Immature natural killer cell (primary cell): ENCODE measurements around the gene ATOSA. TPM values are rescaled to one million over a fixed set of nuclear protein-coding genes. Genes with fewer than 3 reads are reported as not detected.

Experiments
- DNase-seq, 3 donors: peaks; one replicate each; pipeline ENCODE4 v3.0.0; 2022; ENCODE audit warnings: mixed read lengths in 1 of 3
- H3K27ac Mint-ChIP-seq, 6 donors: one replicate each; pipeline ENCODE4 v1.8.0; 2020; ENCODE audit warnings: mixed read lengths in 6 of 6, mild to moderate bottlenecking in 5 of 6, inconsistent platforms in 4 of 6, moderate library complexity in 3 of 6
- H3K27me3 Mint-ChIP-seq, 3 donors: one replicate each; pipeline ENCODE4 v1.8.0; 2020 to 2021; ENCODE audit warnings: low read depth in 3 of 3, mild to moderate bottlenecking in 3 of 3, mixed read lengths in 3 of 3, moderate library complexity in 3 of 3, inconsistent platforms in 1 of 3
- H3K36me3 Mint-ChIP-seq, 3 donors: one replicate each; pipeline ENCODE4 v1.8.0; 2020; ENCODE audit warnings: mixed read lengths in 3 of 3, inconsistent platforms in 2 of 3, mild to moderate bottlenecking in 2 of 3
- H3K4me1 Mint-ChIP-seq, 2 donors: one replicate each; pipeline ENCODE4 v1.8.0; 2020; ENCODE audit warnings: inconsistent platforms in 2 of 2, mild to moderate bottlenecking in 2 of 2, mixed read lengths in 2 of 2, moderate library complexity in 1 of 2
- H3K4me3 Mint-ChIP-seq, 5 donors: one replicate each; pipeline ENCODE4 v1.8.0; 2020; ENCODE audit warnings: mild to moderate bottlenecking in 5 of 5, mixed read lengths in 5 of 5, inconsistent platforms in 3 of 5, moderate library complexity in 3 of 5
- H3K9me3 Mint-ChIP-seq, 6 donors: one replicate each; pipeline ENCODE4 v1.8.0; 2020; ENCODE audit warnings: mild to moderate bottlenecking in 6 of 6, mixed read lengths in 6 of 6, inconsistent platforms in 4 of 6, moderate library complexity in 3 of 6
- polyA plus RNA-seq, 3 donors: library from polyadenylated mRNA; unstranded; fragments of 300-500 nt; fragmentation: Illumina TruSeq; gene quantifications; one replicate each; pipeline ENCODE4 v1.2.3, GENCODE V29; 2021

ATOSA gene
- polyA plus RNA-seq: 10 to 100 TPM in 1 of 3 donors, 1 to 10 TPM in 2; 7.6 to 15.7 (median 9.3) TPM

GRCh38 chr15:52679232-52680040 is at the start of gene ATOSA:
Gene ATOSA, minus strand, starts transcription at chr15:52679388. Its CDS starts 1,367 bp downstream, at chr15:52678021.
- H3K27ac Mint-ChIP-seq: peak within 1 kb of the TSS; percentile 97 to 100 (median 99)
- peak within 1 kb of the TSS; percentile 92 to 100 (median 99) for H3K4me3 Mint-ChIP-seq
- peaks cover 10 to 18% (median 13%) of the 10 kb centered on the region in 3 donors for H3K27me3 Mint-ChIP-seq
- DNase-seq: peak; percentile 92 to 93 (median 93)
- H3K36me3 Mint-ChIP-seq: peaks cover 3 to 13% (median 7%) of the 10 kb centered on the region in 3 donors
- H3K4me1 Mint-ChIP-seq: peaks cover 52 to 65% of the 10 kb centered on the region in 2 donors
- no peaks in the 10 kb centered on the region for H3K9me3 Mint-ChIP-seq

GRCh38 chr15:52728899-52729298 is 49.7 kb upstream of the ATOSA start:
- no peak overlapping the region for H3K4me3 Mint-ChIP-seq
- H3K4me1 Mint-ChIP-seq: peaks cover 6 to 8% of the 10 kb centered on the region in 2 donors
- no peak overlapping the region for H3K27ac Mint-ChIP-seq
- no peaks in the 10 kb centered on the region for H3K36me3 Mint-ChIP-seq
- H3K27me3 Mint-ChIP-seq: peaks cover 0 to 2% (median 2%) of the 10 kb centered on the region in 3 donors
- H3K9me3 Mint-ChIP-seq: no peaks in the 10 kb centered on the region
- DNase-seq: no peak

GRCh38 chr15:52727815-52728214 is 48.6 kb upstream of the ATOSA start:
- Mint-ChIP-seq H3K27me3 (peaks cover 0 to 5% (median 2%) of the 10 kb centered on the region in 3 donors), H3K4me3 (no peak overlapping the region), H3K4me1 (peaks cover 6 to 8% of the 10 kb centered on the region in 2 donors), H3K27ac (no peak overlapping the region), H3K36me3 (no peaks in the 10 kb centered on the region), H3K9me3 (no peaks in the 10 kb centered on the region)
- DNase-seq: no peak

DNA sequence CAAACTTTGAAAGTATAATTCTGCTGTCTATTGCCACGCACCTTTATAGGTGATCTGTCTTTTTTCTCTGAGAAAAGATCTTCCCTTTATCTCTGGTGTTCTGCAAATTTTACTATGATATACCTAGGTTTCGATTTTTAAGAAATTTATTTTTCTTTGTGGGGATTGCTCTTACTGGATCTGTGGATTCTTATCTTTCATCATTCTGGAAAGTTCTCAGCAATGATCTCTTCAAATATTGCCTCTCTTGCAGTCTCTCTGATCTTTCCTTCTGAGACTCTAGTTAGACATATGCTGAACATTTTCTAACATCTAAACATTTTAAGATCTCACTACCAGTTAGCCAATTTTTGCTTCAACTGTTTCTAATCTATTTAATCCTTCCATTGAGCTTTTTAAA is 47.0 kb upstream of the ATOSA start:
- Mint-ChIP-seq H3K27ac (no peak overlapping the region), H3K4me1 (peaks cover 6 to 8% of the 10 kb centered on the region in 2 donors), H3K4me3 (no peak overlapping the region), H3K27me3 (peaks cover 0 to 5% (median 2%) of the 10 kb centered on the region in 3 donors), H3K36me3 (no peaks in the 10 kb centered on the region), H3K9me3 (no peaks in the 10 kb centered on the region)
- no peak for DNase-seq

GRCh38 chr15:52718551-52718950 is 39.4 kb upstream of the ATOSA start:
- no peak for DNase-seq
- H3K27ac Mint-ChIP-seq: peak overlapping the region in 1 of 6 donors; percentile 17
- H3K27me3 Mint-ChIP-seq: peaks cover 0 to 7% (median 5%) of the 10 kb centered on the region in 3 donors
- H3K9me3 Mint-ChIP-seq: no peaks in the 10 kb centered on the region
- no peak overlapping the region for H3K4me3 Mint-ChIP-seq
- H3K4me1 Mint-ChIP-seq: no peaks in the 10 kb centered on the region
- H3K36me3 Mint-ChIP-seq: no peaks in the 10 kb centered on the region

DNA sequence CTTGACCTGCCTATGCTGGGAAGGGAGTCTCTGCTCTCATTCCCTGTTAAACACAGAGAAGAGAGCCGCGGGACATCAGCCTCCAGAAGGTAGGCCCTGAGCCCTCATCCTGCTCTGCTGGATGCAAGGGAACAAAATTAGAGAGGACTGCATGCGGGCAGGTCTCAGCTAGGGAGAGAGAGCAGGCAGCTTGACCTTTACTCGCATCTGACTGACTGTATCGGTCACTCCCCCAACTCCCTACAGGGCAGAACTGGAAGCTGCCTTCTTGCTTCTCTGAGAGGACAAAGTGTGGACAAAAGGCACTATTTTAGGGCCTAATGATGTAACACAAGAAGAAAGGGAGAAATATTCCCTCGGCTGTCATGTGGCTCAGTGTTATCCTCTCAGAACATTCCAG is 38.7 kb upstream of the ATOSA start:
- Mint-ChIP-seq H3K4me3 (no peak overlapping the region), H3K9me3 (no peaks in the 10 kb centered on the region), H3K27ac (no peak overlapping the region), H3K4me1 (no peaks in the 10 kb centered on the region), H3K36me3 (no peaks in the 10 kb centered on the region), H3K27me3 (peaks cover 0 to 7% (median 3%) of the 10 kb centered on the region in 3 donors)
- no peak for DNase-seq

DNA sequence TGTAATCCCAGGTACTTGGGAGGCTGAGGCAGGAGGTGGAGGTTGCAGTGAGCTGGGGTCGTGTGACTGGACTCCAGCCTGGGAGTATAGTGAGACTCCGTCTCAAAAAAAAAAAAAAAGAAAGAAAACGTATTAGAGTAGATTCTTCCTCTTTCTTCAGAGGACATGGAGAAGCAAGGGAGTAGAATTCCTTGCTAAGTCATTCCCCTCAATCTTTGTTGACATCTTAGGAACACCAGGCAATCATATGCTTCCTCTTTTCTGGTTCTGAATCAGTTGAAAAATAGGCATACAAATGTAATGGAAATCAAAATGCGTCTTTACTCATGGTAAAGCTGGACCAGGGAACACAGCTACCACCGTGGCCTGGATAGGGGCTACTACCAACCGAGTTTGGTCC is 38.3 kb upstream of the ATOSA start:
- Mint-ChIP-seq H3K27me3 (peaks cover 0 to 7% (median 2%) of the 10 kb centered on the region in 3 donors), H3K4me3 (no peak overlapping the region), H3K4me1 (no peaks in the 10 kb centered on the region), H3K27ac (no peak overlapping the region), H3K36me3 (no peaks in the 10 kb centered on the region), H3K9me3 (no peaks in the 10 kb centered on the region)
- no peak for DNase-seq

DNA sequence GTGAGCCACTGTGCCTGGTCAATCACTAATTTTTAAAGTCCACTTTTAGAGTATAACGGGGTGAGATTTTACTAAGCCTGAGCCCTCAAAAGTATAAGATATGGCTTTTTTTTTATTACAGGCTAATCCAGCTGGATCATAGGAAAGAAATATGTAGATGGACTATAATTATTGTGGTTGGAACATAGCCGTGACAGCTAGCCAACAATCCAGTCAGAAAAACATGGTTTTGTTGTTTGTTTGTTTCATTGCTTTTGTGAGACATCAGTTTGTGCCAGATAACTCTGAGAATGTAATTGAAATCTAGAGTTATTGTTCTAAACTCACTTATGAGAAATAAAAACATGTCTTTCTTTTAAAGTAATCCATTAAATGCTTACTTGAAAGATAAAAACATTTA is 37.3 kb upstream of the ATOSA start:
- Mint-ChIP-seq H3K27me3 (peaks cover 0 to 7% (median 2%) of the 10 kb centered on the region in 3 donors), H3K4me3 (no peak overlapping the region), H3K4me1 (no peaks in the 10 kb centered on the region), H3K9me3 (no peaks in the 10 kb centered on the region), H3K36me3 (no peaks in the 10 kb centered on the region), H3K27ac (no peak overlapping the region)
- no peak for DNase-seq

- no peaks in the 10 kb centered on the region for H3K4me1 Mint-ChIP-seq
- H3K4me3 Mint-ChIP-seq: no peak overlapping the region
- no peaks in the 10 kb centered on the region for H3K9me3 Mint-ChIP-seq
- no peak for DNase-seq
- no peaks in the 10 kb centered on the region for H3K36me3 Mint-ChIP-seq
- no peak overlapping the region for H3K27ac Mint-ChIP-seq
- H3K27me3 Mint-ChIP-seq: peaks cover 0 to 5% (median 2%) of the 10 kb centered on the region in 3 donors
Observed at GRCh38 chr15:52715411-52715810, 36.2 kb upstream of the ATOSA start.

- H3K4me1 Mint-ChIP-seq: no peaks in the 10 kb centered on the region
- no peak overlapping the region for H3K27ac Mint-ChIP-seq
- no peaks in the 10 kb centered on the region for H3K9me3 Mint-ChIP-seq
- H3K36me3 Mint-ChIP-seq: no peaks in the 10 kb centered on the region
- DNase-seq: no peak
- H3K4me3 Mint-ChIP-seq: no peak overlapping the region
- peaks cover 0 to 5% (median 2%) of the 10 kb centered on the region in 3 donors for H3K27me3 Mint-ChIP-seq
Observed at GRCh38 chr15:52714968-52715367, 35.8 kb upstream of the ATOSA start.

GRCh38 chr15:52710708-52711389 is 31.7 kb upstream of the ATOSA start:
- H3K27me3 Mint-ChIP-seq: peaks cover 0 to 5% (median 2%) of the 10 kb centered on the region in 3 donors
- H3K27ac Mint-ChIP-seq: no peak overlapping the region
- H3K36me3 Mint-ChIP-seq: no peaks in the 10 kb centered on the region
- H3K9me3 Mint-ChIP-seq: no peaks in the 10 kb centered on the region
- no peak for DNase-seq
- H3K4me1 Mint-ChIP-seq: no peaks in the 10 kb centered on the region
- no peak overlapping the region for H3K4me3 Mint-ChIP-seq

GRCh38 chr15:52710050-52710707 is 31.0 kb upstream of the ATOSA start:
- Mint-ChIP-seq H3K27ac (peak overlapping the region in 1 of 6 donors; percentile 3), H3K9me3 (no peaks in the 10 kb centered on the region), H3K4me1 (no peaks in the 10 kb centered on the region), H3K27me3 (peaks cover 0 to 6% (median 2%) of the 10 kb centered on the region in 3 donors), H3K4me3 (no peak overlapping the region), H3K36me3 (no peaks in the 10 kb centered on the region)
- DNase-seq: no peak

GRCh38 chr15:52709187-52709981 is 30.2 kb upstream of the ATOSA start:
- DNase-seq: no peak
- no peak overlapping the region for H3K4me3 Mint-ChIP-seq
- no peaks in the 10 kb centered on the region for H3K9me3 Mint-ChIP-seq
- H3K4me1 Mint-ChIP-seq: no peaks in the 10 kb centered on the region
- no peak overlapping the region for H3K27ac Mint-ChIP-seq
- no peaks in the 10 kb centered on the region for H3K36me3 Mint-ChIP-seq
- H3K27me3 Mint-ChIP-seq: peaks cover 0 to 3% (median 2%) of the 10 kb centered on the region in 3 donors
